HG03432 (cell line): ENCODE measurements around the gene SEMA3F.

ENCODE experiments used
- ATAC-seq: cut with Tn5 transposase; IDR thresholded peaks from one replicate; pipeline ENCODE4 v1.9.1; 2021; ENCODE audit warnings: mild to moderate bottlenecking, moderate library complexity; ENCODE audit not compliant: unreplicated experiment

The SEMA3F gene

GRCh38 chr3:50155491-50155878 is 361 bp downstream of the SEMA3F start:
- no peak for ATAC-seq

DNA sequence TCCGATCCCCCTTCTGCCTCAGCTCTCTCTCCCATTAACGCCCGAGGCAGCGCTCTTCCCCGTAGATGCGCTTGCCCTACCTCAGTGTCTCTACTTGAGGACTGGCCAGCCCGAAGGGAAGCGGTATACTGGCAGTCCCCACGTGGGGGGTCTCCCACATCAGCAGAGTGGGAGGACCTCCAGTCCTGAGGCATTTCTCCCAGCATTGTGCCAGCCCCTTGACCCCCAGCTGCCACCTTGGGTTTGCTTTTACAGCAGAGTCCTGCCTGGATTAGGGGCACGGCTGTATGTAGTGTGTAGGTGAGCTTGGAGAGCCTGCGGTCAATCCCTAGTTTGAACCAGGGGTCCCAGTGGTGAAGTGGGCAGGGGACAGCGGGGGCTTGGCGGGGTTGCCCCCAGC is 767 bp downstream of the SEMA3F start:
- ATAC-seq: no peak

DNA sequence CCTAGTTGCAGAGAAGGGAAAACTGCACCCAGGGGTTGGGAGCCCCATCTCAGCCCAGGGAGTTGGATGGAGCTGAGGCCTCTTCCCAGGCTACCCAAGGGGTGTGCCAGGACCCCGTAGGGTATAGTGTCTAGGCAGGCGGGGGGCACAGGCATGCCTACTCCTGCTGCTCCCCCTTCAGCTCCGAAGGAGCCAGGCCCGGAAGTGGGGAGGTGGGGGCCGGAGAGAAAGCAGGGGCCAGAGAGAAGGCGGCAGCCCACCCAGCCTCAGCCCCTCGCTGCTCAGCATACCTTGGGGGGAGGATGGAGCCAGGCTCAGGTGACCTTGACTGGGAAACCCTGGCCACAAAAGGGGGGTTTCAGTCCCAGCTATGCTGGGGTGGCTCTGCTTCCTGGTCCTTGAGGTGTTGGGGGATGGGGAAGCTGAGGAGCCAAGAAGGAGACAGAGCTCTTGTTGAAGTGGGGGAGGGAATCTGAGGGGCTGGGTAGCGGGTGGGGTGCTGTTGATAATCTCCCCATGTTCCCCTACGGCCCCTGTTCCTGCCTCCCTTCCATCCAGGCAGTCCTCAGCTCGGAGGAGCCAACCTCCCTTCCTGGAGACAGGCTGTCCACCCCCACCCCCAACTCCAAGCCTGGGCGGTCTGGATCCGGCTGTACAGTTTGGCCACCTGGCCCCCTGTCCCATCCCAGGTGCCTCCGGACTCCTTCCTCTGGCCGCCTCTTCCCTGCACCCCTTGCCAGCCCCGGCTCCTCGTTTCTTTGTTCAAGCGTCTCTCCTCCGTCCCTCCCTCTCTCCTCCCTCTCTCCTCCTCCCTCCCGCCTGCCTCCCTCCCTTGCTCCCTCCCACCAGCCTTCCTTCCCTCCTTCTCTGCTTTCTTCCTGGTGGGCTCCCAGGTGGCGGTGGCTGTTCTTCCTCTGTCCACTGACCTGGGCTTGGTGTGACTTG is 1.7 kb downstream of the SEMA3F start:
- no peak for ATAC-seq

GRCh38 chr3:50157827-50158529 is 2.9 kb downstream of the SEMA3F start:
- ATAC-seq: no peak

GRCh38 chr3:50158530-50159146 is 3.5 kb downstream of the SEMA3F start:
- no peak for ATAC-seq

DNA sequence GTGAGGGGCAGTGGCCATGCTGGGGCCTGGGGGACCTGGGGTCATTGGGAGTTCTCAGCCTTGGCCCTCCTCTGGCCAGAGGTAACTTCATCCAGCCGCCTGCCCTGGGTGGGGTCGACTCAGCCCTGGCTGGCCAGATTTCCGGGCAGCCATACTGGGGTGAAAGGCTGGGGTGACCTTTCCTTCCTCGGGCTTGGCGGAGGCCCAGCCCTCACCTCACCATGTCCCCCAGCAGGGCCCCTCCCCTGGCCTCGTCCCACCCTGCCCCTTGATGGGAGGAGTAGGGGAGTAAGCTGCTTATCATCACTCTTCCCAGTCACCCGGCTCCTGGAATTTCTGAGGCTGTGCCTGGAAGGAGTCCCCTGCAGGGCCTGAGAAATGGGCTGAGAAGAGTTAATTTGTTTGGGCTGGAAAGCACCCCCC is 5.4 kb downstream of the SEMA3F start:
- no peak for ATAC-seq

- no peak for ATAC-seq
Observed at GRCh38 chr3:50161320-50161719, 6.2 kb downstream of the SEMA3F start.

DNA sequence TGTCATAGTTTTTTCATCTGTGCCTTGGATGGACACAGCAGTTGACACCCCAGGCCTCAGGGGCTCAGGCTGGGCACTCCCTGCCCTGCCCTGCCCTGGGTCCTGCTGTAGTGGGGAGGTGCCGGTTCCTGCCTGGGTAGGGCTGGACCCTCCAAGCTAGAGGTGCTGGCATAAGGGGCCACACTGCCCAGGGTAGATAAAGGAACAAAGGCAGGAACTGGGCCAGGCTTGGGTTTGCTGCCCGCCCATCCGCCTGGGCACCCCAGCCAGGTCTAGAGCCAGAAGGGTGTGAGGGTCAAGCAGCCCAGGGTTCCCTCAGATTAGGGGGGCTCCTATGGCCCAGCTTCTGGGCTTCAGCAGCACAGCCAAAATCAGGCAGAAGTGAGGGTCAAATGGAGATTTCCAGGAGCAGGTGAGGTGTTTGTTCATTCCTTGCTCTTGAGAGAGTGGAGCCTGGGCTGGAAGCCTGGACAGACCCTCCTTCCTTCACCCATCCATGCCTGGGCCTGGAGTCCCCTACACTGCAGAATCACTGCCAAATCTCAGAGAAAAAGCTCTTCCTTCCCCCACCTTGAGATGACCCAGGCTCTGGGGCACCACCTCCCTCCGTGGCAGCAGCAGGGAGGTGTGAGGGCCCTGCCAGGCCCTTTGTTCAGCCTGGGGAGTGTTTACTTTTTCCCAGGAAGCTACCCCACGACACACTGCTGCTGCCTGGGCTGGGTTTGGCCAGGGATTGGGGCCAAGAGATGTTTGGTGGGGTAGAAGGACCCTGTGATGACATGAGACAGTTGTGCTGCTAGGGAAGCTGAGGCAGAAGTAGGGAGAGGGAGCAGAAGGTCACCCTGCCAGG is 7.1 kb downstream of the SEMA3F start:
- ATAC-seq: no peak

DNA sequence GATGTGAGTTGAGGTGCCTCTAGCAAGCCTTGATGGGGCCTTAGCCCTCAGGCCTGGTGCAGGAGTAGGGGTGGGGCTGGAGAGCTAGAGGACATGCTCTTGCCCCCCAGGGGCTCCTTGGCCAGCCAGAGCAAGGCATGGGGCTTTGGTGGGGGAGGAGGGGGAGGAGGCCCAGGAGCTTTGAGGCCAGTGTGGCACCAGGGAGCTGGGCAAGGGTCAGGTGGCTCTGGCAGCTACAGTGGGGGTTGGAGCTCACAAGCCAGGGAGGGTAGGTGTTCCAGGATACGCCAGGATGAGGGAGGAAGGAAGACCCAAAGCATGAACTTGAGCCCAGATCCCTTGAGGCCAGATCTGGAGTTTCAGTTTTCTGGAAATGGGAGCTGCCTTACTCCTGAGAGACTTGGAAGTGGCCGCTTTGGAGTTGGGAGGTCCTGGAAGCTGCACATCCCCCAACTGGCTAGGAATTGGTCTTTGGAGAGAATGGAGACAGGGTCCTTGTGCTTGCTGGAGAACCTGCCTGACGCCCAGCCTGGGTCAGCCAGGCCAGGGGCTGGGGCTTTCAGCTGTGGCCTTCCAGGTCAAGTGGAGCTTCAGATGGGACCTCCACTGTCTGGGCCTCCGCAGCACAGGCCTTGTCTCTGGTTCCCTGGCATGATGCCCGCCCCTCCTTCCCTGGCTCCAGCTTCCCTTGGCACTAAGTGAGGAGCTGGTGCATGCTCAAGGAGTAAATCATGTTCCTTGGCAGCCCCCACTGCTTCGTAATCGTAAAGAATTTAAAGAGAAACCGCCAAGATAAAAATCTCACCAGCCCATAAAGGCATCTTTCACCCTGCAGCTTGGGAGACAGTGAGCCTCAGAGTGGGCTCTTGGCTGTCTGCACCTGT is 8.7 kb downstream of the SEMA3F start:
- ATAC-seq: no peak

DNA sequence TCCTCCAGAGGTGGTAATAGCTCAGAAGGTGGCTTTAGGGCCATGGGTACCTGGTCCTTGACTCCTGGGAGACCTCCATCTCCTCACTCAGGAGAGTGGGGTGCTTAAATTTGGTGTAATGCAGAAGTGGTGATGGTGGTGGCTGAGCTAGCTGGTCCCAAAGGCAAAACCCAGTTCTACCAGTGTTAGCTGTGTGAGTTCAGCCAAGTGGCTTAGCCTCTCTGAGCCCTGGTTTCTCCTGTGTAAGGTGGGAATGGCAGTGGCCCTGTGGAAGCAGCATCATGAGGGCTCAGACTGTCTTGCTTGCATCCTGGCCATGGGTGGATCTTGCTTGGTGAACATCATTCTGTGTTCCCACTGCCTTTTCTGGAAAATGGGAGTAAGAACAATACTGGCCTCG is 9.4 kb downstream of the SEMA3F start:
- ATAC-seq: no peak

DNA sequence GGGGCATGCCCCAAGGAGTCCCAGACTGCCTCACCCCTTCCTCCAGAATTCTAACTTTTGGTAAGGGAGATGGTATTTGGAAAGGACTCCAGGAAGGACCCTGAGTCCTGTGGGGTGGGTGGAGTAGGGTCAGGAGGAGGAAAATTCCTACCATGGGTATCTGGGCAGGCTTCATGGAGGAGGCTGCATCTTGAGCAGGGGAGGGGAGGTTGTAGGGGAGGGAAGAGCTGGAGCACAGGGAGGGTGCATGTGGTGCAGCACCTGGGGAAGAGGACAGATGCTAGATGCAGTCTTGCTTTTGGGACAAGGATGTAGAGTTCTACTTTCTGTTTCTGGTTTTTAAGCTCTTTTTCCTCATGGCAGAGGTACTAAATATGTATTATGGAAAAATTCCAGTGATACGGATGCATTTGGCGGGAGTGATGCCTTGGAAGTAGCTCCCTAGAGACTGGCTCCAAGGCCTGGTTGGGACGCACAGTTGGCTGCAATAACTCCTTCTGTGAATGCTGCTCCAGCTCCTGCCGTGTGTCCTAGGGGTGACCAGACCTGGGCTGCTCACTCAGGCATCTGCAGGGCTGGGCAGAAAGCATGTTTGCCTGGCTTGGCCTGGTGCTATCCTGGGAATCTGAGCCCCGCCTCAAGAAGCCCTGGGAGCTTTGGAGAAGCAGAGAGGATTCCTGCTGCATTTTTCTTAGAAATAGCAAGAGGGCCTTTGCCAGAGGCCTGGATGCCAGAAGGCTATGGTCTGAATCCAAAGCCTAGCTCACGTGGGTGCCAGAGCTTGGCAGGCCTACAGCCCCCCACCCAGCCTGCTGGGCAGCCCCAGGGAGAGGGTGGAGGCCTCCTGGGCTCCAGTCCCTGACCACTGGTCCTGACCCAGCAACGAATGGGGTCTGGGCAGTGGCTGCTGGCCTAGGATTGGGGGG is 10.1 kb downstream of the SEMA3F start:
- no peak for ATAC-seq

DNA sequence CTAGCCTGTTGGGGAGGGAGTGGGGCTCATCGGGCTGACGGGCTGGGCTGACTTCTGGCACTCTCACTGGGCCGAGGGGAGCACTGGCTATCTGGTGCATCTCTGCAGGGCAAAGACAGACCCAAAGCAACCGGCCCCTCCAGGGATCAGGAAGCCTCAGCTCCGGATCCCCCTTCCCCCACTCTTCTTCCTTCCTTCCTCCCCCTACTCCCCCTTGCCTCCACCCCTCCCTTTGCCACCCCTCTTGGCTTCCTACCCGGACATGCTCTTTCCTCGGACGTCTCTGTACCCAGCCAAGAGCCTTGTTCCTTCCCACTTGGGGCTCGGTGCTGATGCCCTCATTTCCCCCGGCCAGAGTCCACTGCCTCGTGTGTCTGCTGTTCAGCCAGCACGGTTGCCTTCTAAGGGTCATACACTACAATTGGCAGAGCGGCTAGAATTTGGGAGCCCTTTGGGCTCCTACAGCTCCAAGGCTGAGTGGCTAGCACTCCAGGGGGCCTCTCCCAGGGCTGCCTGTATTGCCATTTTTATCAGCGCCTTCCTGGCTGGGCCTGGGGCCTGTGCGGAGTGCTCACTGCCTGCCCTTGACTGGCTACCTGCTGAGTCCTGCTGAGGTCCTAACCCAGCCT is 10.9 kb downstream of the SEMA3F start:
- no peak for ATAC-seq

GRCh38 chr3:50166620-50167019 is 11.5 kb downstream of the SEMA3F start:
- no peak for ATAC-seq

- no peak for ATAC-seq
Observed at GRCh38 chr3:50167069-50167840, 12.1 kb downstream of the SEMA3F start.

GRCh38 chr3:50167841-50168209 is 12.7 kb downstream of the SEMA3F start:
- ATAC-seq: no peak

- ATAC-seq: no peak
Observed at GRCh38 chr3:50168388-50168787, 13.3 kb downstream of the SEMA3F start.

DNA sequence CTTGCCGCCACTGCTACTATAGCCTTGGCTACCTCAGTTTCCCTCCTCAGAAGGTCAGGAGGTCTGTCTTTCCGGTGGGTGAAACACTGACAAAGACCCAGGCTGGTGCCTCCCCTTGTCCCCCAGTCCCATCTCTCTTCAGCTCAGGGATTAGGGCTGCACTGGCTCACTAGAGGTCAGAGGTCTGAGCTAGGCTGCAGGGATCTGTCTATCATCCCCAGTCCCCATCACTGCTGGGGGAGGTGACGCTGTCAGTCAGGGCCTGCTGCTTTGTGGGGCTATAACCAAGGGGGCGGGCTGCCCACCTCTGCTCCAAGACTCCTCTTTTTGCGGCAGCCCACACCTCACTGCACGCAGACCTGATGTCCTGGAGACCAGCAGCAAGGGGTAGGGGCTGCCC is 13.7 kb downstream of the SEMA3F start:
- ATAC-seq: no peak
